NT2/D1 (cell line): ENCODE data around the gene MPZL1.

ENCODE experiments used
- DNase-seq: peaks from one replicate; pipeline ENCODE4 v3.0.0-alpha.2; 2011; ENCODE audit warnings: low read depth, low spot score
- H3K27me3 ChIP-seq: 2 replicates; pipeline ENCODE4 v1.6.0; 2011; ENCODE audit warnings: mild to moderate bottlenecking; ENCODE audit not compliant: insufficient read length, insufficient read depth
- H3K36me3 ChIP-seq: 2 replicates; pipeline ENCODE4 v1.6.1; 2011; ENCODE audit warnings: mild to moderate bottlenecking, low read length, mixed read lengths; ENCODE audit not compliant: insufficient read depth, insufficient read length
- H3K4me1 ChIP-seq: 2 replicates; pipeline ENCODE4 v1.5.1; 2011; ENCODE audit not compliant: insufficient read depth, insufficient read length
- H3K4me3 ChIP-seq: 2 replicates; pipeline ENCODE4 v1.5.1; 2011; ENCODE audit warnings: low read depth; ENCODE audit not compliant: insufficient read length
- H3K9ac ChIP-seq: 2 replicates; pipeline ENCODE4 v1.6.0; 2011; ENCODE audit warnings: low read depth; ENCODE audit not compliant: insufficient read length
- H3K9me3 ChIP-seq: 2 replicates; pipeline ENCODE4 v1.5.1; 2011; ENCODE audit warnings: mild to moderate bottlenecking, low read length; ENCODE audit not compliant: insufficient read depth
- SUZ12 ChIP-seq: IDR thresholded peaks from 2 replicates; pipeline ENCODE4 v1.6.1; 2011; ENCODE audit not compliant: insufficient read length, insufficient read depth; ENCODE audit errors: extremely low read depth
- YY1 ChIP-seq: IDR thresholded peaks from 2 replicates; pipeline ENCODE4 v1.6.1; 2011; ENCODE audit not compliant: insufficient read length, insufficient read depth
- ZNF274 ChIP-seq: IDR thresholded peaks from 2 replicates; pipeline ENCODE4 v1.6.1; 2011; ENCODE audit warnings: mild to moderate bottlenecking, low read depth, low read length

MPZL1 gene

DNA sequence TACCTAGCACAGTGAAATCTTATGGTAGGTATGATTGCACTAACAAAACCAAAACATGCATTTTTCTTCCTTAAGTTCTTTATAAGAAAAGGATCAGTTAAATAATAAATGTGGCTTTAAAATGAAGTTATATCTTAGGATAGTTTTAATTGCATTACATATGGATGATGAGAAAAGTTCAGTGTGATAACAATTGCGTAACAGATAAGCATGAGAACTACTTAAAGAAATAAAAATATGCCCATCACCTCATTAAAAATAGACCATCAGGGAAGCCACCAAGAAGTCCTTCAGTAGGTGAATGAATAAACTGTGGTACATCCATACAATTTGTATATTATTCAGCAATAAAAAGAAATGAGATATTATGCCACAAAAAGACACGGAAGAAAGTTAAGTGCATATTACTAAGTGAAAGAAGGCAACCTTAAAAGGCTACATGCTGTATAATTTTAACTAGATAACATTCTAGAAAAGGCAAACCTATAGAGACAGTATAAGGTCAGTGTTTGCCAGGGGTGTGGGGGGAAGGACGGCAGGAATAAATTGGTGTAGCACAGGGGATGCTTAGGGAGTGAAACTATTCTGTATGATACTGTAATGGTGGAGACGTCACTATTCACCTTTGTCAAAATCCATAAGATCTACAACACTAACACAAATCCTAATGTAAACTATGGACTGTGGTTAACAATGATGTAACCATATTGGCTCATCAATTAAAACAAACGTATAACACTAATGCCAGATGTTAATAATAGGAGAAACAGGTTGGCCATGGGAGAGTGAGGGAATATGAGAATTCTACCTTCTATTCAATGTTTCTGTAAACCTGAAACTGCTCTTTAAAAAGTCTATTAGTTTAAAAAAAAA is 42.9 kb downstream of the MPZL1 start:
- Histone ChIP-seq H3K36me3 (peaks cover 47% of the 10 kb centered on the region), H3K4me3 (no peak overlapping the region), H3K9ac (no peak overlapping the region), H3K4me1 (peaks cover 1% of the 10 kb centered on the region), H3K27me3 (peaks cover 35% of the 10 kb centered on the region), H3K9me3 (no peaks in the 10 kb centered on the region)
- TF ChIP-seq YY1, result no peak
- no peak for TF ChIP-seq ZNF274
- TF ChIP-seq SUZ12, result no peak
- no peak for DNase-seq

DNA sequence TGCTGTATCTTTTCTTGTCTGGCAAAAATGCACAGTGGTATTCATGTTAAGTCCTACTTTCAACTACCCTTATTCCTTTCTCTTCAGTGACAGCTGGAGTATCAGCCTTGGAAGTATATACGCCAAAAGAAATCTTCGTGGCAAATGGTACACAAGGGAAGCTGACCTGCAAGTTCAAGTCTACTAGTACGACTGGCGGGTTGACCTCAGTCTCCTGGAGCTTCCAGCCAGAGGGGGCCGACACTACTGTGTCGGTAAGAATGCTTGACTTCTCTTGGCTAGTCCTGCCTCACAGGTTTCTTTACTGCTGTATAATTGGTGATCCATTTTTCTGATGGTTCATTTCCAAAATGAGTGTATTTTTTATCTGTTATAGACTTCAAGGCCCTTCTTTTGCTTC is 43.7 kb downstream of the MPZL1 start:
- H3K27me3 ChIP-seq, result peaks cover 36% of the 10 kb centered on the region
- TF ChIP-seq ZNF274, result no peak
- TF ChIP-seq YY1, result no peak
- no peak for TF ChIP-seq SUZ12
- peaks cover 55% of the 10 kb centered on the region for H3K36me3 ChIP-seq
- H3K4me1 ChIP-seq, result peaks cover 4% of the 10 kb centered on the region
- no peak overlapping the region for H3K4me3 ChIP-seq
- no peak for DNase-seq
- H3K9ac ChIP-seq, result no peak overlapping the region
- H3K9me3 ChIP-seq, result 0 out of 2 replicates have a peak, but pooled peaks cover under 1% of the 10 kb centered on the region

DNA sequence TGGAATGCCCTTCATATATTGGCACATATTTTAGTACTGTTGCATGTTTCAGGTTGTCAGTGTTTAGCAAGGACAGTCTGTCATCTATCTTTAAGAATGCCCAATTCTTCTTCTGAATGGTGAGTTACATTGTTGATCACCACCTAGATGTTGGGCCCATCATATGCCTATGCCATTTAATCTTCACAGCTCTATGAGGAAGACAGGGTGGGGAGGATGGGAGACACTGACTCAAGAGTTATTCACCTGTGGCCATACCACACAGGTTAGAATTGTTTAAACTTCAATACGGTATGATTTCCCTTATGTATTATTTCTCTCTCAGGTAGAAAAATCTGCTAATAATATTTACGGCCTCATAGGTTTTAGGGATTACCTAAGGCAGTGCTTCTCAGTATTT is 44.8 kb downstream of the MPZL1 start:
- Histone ChIP-seq H3K4me1 (peaks cover 4% of the 10 kb centered on the region), H3K9me3 (peaks cover 3% of the 10 kb centered on the region; the same call in 1 of the 2 replicates), H3K36me3 (peaks cover 58% of the 10 kb centered on the region), H3K27me3 (peaks cover 36% of the 10 kb centered on the region), H3K9ac (no peak overlapping the region), H3K4me3 (no peak overlapping the region)
- no peak for DNase-seq
- TF ChIP-seq SUZ12 (no peak), YY1 (no peak), ZNF274 (no peak)

DNA sequence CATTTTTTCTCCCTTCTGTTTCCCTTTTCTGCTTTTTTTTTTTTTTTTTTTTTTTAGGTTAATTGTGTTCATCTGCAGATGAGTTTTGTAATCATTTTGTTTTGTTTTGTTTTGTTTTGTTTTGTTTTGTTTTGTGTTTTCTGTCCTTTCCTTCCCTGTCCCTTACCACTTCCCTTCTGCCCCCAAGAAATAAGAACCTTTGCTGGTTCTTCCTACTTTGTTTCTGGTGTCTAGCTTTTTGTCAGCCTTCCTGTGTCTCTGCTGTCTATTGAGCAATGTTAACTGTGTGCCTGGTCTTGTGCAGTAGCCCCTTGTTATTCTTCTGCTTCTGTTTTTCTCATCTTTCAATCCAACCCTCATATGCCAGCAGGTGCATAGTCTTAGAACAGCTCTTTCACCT is 46.0 kb downstream of the MPZL1 start:
- Histone ChIP-seq H3K4me3 (no peak overlapping the region), H3K27me3 (peaks cover 42% of the 10 kb centered on the region), H3K9me3 (peaks cover 7% of the 10 kb centered on the region; the same call in 1 of the 2 replicates), H3K9ac (no peak overlapping the region), H3K36me3 (peaks cover 70% of the 10 kb centered on the region), H3K4me1 (peaks cover 4% of the 10 kb centered on the region)
- DNase-seq, result no peak
- TF ChIP-seq SUZ12, result no peak
- TF ChIP-seq ZNF274, result no peak
- TF ChIP-seq YY1, result no peak

DNA sequence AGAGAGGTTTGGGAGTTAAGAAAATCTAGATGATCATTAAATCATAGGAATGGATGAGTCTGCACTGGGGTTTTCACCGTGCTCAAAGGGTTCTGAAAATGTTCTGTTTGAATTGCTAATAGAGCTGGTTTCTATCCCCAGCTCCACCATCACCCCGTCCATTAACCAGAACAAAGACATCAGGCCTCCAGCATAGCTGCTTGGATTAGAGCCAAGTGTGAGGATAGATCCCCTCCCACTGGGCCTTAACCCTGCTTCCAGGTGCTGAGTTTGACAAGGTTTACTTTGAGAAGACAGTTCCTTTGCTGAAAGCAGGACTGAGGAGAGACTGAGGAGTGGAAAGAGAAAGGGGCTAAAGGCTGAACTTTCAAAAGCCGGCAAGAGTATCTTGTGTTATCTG is 48.3 kb downstream of the MPZL1 start:
- Histone ChIP-seq H3K9ac (no peak overlapping the region), H3K4me1 (peaks cover 4% of the 10 kb centered on the region), H3K36me3 (peaks cover 89% of the 10 kb centered on the region), H3K27me3 (peaks cover 42% of the 10 kb centered on the region), H3K9me3 (peaks cover 7% of the 10 kb centered on the region; the same call in 1 of the 2 replicates), H3K4me3 (no peak overlapping the region)
- TF ChIP-seq YY1, result no peak
- no peak for TF ChIP-seq SUZ12
- TF ChIP-seq ZNF274, result no peak
- DNase-seq, result peak; percentile 73

DNA sequence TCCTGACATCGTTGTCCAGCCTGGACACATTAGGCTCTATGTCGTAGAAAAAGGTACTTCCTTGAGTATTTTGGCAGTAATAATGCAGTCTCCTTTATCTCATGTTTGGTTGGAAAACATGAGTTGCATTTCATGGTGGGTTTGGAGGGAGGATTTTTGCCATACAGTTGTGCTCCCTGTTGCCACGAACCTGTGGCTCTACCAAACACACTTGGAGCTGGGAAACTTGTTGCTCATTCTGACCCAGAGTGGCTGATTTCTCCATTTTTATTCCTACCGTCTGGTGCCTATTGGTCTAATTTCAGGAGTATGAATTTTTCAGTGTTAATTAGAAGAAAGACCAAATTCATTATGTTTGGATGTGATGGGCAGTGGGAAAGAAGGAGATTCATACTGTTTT is 50.7 kb downstream of the MPZL1 start:
- Histone ChIP-seq H3K9me3 (peaks cover 7% of the 10 kb centered on the region; the same call in 1 of the 2 replicates), H3K36me3 (peaks cover 88% of the 10 kb centered on the region), H3K4me1 (peaks cover 4% of the 10 kb centered on the region), H3K9ac (no peak overlapping the region), H3K27me3 (peaks cover 29% of the 10 kb centered on the region), H3K4me3 (no peak overlapping the region)
- no peak for DNase-seq
- TF ChIP-seq SUZ12 (no peak), YY1 (no peak), ZNF274 (no peak)

DNA sequence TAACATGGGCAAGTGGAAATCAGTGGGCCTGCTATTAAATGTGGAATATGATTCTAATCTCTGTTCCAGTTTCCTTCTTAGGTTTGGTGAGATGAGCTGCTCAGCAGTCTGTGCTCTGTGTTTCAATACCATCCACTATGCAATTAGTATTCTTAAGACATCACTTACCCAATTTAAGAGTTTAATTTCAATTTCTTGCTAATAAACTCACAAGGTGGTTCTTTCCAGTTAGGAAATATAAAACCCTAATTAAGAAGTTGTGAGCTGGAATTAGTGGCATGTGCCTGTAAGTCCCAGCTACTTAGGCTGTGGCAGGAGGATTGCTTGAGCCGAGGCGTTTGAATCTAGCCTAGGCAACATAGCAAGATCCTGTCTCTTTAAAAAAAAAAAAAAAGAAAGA is 51.7 kb downstream of the MPZL1 start:
- Histone ChIP-seq H3K4me1 (peaks cover 4% of the 10 kb centered on the region), H3K36me3 (peaks cover 82% of the 10 kb centered on the region), H3K4me3 (no peak overlapping the region), H3K9me3 (peaks cover 7% of the 10 kb centered on the region; the same call in 1 of the 2 replicates), H3K27me3 (peaks cover 19% of the 10 kb centered on the region), H3K9ac (no peak overlapping the region)
- no peak for DNase-seq
- no peak for TF ChIP-seq SUZ12
- no peak for TF ChIP-seq YY1
- TF ChIP-seq ZNF274, result no peak

DNA sequence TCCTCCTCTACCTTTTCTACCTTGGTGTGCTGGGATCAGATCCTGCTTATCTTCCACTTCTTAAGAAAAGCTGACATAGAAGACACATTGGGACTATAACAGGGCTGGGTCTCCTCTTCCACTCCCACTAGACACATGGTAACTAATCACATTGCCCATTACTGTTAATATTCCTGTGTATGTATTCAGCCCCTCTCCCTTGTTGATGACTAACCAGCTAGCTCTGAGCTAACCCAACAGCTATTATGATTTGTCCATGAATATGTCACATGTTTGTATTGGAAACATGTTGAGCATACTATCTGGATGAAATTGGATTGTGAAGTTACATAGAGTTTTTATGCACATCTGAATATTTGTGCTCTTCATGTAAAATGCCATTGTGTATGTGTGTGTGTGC is 52.9 kb downstream of the MPZL1 start:
- H3K9me3 ChIP-seq, result peaks cover 7% of the 10 kb centered on the region; the same call in 1 of the 2 replicates
- peaks cover 3% of the 10 kb centered on the region for H3K4me1 ChIP-seq
- DNase-seq, result no peak
- no peak overlapping the region for H3K4me3 ChIP-seq
- peaks cover 7% of the 10 kb centered on the region for H3K27me3 ChIP-seq
- no peak overlapping the region for H3K9ac ChIP-seq
- TF ChIP-seq ZNF274, result no peak
- TF ChIP-seq YY1, result no peak
- TF ChIP-seq SUZ12, result no peak
- peaks cover 75% of the 10 kb centered on the region for H3K36me3 ChIP-seq
